NCI-H1436 (cell line): ENCODE measurements around the gene AKAP14.
"Not testable (repeated sequence)": the region's sequence is repeated elsewhere in the genome, so short reads cannot be mapped to it uniquely, and the experiment has no call there.

Experiments used
- DNase-seq: peaks from one replicate; lab custom pipeline; 2025; lab: John Stamatoyannopoulos, UW

The AKAP14 gene

DNA sequence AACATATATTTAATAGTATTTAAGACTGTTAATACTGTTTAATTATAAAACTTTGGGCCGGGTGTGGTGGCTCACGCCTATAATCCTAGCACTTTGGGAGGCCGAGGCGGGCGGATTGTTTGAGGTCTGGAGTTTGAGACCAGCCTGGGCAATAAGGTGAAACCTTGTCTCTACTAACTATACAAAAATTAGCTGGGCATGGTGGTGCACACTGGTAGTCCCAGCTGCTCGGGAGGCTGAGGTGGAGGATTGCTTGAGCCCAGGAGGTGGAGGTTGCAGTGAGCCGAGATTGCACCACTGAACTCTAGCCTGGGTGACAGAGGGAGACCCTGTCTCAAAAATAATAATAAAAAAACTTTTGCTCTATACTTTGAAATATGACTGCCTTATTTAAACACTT, 26.7 kb downstream of the AKAP14 start:
- not testable (repeated sequence) for DNase-seq

- DNase-seq = no peak
Measured at GRCh38 chrX:119935215-119935874, 39.7 kb downstream of the AKAP14 start.

DNA sequence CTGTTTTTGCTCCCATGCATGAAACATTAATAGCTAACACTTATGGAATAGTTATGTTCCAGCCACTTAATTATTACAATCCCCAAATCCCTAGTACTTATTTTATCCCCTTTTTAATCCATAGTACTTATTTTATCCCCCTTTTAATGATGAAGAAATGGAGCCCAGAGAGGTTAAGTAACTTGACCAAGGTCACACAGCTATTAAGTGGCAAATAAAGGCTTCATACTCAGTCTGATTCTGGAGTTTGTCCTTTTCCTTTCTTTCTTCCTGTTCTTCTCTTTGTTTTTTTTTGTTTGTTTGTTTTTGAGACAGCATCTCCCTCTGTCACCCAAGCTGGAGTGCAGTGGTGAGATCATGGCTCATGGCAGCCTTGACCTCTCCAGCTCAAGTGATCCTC, 45.6 kb downstream of the AKAP14 start:
- DNase-seq = no peak

DNA sequence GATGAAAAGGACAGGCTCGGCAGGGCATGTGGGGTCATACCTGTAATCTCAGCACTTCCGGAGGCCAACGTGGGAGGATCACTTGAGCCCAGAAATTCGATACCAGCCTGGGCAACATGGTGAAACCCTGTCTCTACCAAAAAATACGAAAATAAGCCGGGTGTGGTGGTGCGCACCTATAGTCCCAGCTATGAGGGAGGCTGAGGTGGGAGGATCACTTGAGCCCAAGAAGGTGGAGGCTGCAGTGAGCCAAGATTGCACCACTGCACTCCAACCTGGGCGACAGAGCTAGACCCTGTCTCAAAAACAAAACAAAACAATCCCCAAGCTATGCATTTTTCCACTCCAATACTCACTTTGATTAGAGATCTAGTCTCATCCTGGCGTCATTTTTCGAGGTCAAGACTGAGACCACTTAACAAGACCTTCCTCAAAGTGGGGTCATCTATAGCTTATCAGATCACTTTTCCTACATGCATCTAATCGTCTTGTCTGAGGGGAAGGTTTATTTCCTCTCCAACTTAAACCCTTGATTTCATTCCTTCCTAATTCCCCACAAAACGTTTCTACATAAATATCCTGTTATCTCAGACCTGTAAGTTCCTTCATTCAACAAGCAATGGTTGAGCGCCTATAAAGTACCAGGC, 46.6 kb downstream of the AKAP14 start:
- no peak for DNase-seq

- no peak for DNase-seq
Measured at GRCh38 chrX:119942831-119943184, 47.1 kb downstream of the AKAP14 start.

GRCh38 chrX:119943185-119943988, 47.7 kb downstream of the AKAP14 start, which contains the start of gene NKAP:
Gene NKAP, minus strand, starts transcription at chrX:119943751. Its CDS starts 146 bp downstream, at chrX:119943605.
- peak; percentile 82 for DNase-seq

DNA sequence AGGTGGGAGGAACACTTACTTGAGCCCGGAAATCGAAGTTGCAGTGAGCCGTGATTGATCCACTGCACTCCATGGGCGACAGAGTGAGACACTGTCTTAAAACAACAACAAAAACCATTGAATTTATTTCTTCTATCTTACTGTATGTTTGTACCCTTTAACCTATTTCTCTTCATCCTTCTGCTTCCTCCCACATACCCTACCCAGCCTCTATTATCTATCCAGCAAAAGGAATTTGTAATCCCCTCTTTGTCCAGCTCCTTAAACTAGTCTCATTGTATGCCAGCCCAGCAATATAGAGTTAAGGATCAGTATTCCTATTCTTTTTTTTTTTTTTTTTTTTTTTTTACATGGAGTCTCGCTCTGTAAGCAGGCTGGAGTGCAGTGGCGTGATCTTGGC, 49.8 kb downstream of the AKAP14 start:
- DNase-seq = no peak

- no peak for DNase-seq
Measured at GRCh38 chrX:119948381-119948780, 52.7 kb downstream of the AKAP14 start.

DNA sequence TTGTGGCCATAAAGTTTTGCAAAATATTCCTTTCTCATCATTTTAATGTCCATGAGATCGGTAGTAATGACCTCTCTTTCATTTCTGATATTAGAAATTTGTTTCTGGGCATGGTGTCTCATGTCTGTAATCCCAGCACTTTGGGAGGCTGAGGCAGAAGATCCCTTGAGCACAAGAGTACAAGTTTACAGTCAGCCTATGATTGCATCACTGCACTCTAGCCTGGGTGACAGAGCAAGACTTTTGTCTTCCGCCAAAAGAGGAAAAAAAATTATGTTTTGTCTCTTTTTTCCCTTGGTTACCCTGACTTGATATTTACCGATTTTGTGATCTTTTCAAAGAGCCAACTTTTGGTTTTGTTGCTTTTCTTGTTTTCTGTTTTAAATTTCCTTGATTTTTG, 58.7 kb downstream of the AKAP14 start:
- DNase-seq = no peak

GRCh38 chrX:119955807-119956570, 60.3 kb downstream of the AKAP14 start:
- DNase-seq = not testable (repeated sequence)

DNA sequence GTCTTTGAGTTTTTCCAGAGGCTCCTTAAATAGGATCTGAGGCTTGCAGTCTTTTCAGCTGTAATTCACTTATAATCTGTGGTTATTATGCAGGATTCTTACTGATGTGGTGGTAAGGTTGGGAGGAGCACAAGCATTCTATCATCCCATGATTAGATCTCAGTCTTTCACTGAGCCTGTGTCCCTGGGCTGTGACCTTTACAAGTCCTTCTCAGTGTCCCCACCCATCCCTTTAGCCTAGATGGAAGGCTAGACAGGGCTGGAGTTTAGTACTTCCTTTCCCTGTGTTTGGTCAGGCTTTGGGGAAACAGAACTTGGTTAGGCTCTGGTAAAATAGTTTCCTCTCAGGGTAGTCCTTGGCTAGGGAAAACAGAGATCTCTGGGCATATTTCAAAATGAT, 64.9 kb downstream of the AKAP14 start:
- no peak for DNase-seq

- DNase-seq = not testable (repeated sequence)
Measured at GRCh38 chrX:119966837-119967236, 71.1 kb downstream of the AKAP14 start.
